ENCODE results near the gene DNAJB12. TPM values are rescaled to one million over a fixed set of nuclear protein-coding genes. Genes with fewer than 3 reads are reported as not detected.
"Not testable (repeated sequence)": the region's sequence is repeated elsewhere in the genome, so short reads cannot be mapped to it uniquely, and the experiment has no call there.

Gene DNAJB12
- total RNA-seq, 1 donor from 2014 or later = 39.0 TPM

- ChIA-PET POLR2A (interaction anchor here (1.1 to 1.5 kb wide), 2 partner anchors 18 to 76 kb away, joined by 4 to 12 read pairs; partner anchors contain the start of gene DDIT4), CTCF (interaction anchor here (0.7 to 1.2 kb wide), 2 partner anchors 12 to 21 kb away, joined by 3 to 5 read pairs; no protein-coding TSS in a partner anchor)
- Mint-ChIP-seq H3K9me3 (no peaks in the 10 kb centered on the region), H3K27me3 (no peaks in the 10 kb centered on the region), H3K4me1 (peaks cover 35% of the 10 kb centered on the region), H3K4me3 (no peak overlapping the region), H3K36me3 (ENCODE audit: low read depth) (peaks cover 52% of the 10 kb centered on the region), H3K27ac (no peak overlapping the region)
- TF ChIP-seq CTCF (IDR thresholded peaks at IDR 0.05) = no peak
- ATAC-seq (ENCODE audit: low read depth) (no peak), DNase-seq (no peak)
- intact Hi-C loops (cut with micrococcal nuclease) = no loop called here
Measured at GRCh38 chr10:72349438-72349837, 5.3 kb downstream of the DNAJB12 start.

GRCh38 chr10:72348282-72348681, 6.4 kb downstream of the DNAJB12 start:
- DNase-seq (no peak), ATAC-seq (ENCODE audit: low read depth) (no peak)
- intact Hi-C loops (cut with micrococcal nuclease) = no loop called here
- H3K36me3 Mint-ChIP-seq (ENCODE audit: low read depth) = peaks cover 55% of the 10 kb centered on the region
- H3K9me3 Mint-ChIP-seq = no peaks in the 10 kb centered on the region
- no peak overlapping the region for H3K27ac Mint-ChIP-seq
- H3K27me3 Mint-ChIP-seq = no peaks in the 10 kb centered on the region
- ChIA-PET POLR2A (interaction anchor here (0.6 kb wide), 1 partner anchor 211 kb away, joined by 3 read pairs; no protein-coding TSS in a partner anchor), CTCF (no interaction called here)
- H3K4me3 Mint-ChIP-seq = no peak overlapping the region
- peaks cover 28% of the 10 kb centered on the region for H3K4me1 Mint-ChIP-seq
- no peak for TF ChIP-seq CTCF (IDR thresholded peaks at IDR 0.05)

GRCh38 chr10:72346117-72346516, 8.6 kb downstream of the DNAJB12 start:
- intact Hi-C loops (cut with micrococcal nuclease); ATAC-seq (ENCODE audit: low read depth); DNase-seq; H3K4me3 Mint-ChIP-seq; H3K9me3 Mint-ChIP-seq; H3K27ac Mint-ChIP-seq; CTCF ChIA-PET; H3K27me3 Mint-ChIP-seq: not testable (repeated sequence)
- Mint-ChIP-seq H3K36me3 (ENCODE audit: low read depth) (peaks cover 55% of the 10 kb centered on the region), H3K4me1 (peaks cover 12% of the 10 kb centered on the region)
- POLR2A ChIA-PET = interaction anchor here (0.7 kb wide), 2 partner anchors 261 to 1043 kb away, joined by 3 to 6 read pairs; no protein-coding TSS in a partner anchor

- peaks cover 19% of the 10 kb centered on the region for H3K4me1 Mint-ChIP-seq
- H3K36me3 Mint-ChIP-seq (ENCODE audit: low read depth) = peaks cover 54% of the 10 kb centered on the region
- ChIA-PET CTCF (interaction anchor here (0.7 to 4.9 kb wide), 2 partner anchors 25 to 295 kb away, joined by 3 to 27 read pairs; no protein-coding TSS in a partner anchor), POLR2A (interaction anchor here (0.7 to 1.5 kb wide), 4 partner anchors 10 to 527 kb away, joined by 3 to 11 read pairs (median 4); partner anchors contain the start of genes DDIT4 and DNAJB12)
- DNase-seq = no peak
- no peak for TF ChIP-seq CTCF (IDR thresholded peaks at IDR 0.05)
- no peak overlapping the region for H3K4me3 Mint-ChIP-seq
- no peaks in the 10 kb centered on the region for H3K27me3 Mint-ChIP-seq
- no peaks in the 10 kb centered on the region for H3K9me3 Mint-ChIP-seq
- no peak for ATAC-seq (ENCODE audit: low read depth)
- no peak overlapping the region for H3K27ac Mint-ChIP-seq
- intact Hi-C loops (cut with micrococcal nuclease) = loop anchor here (5.0 kb wide), 1 partner anchor 963 kb away; no protein-coding TSS in a partner anchor
Measured at GRCh38 chr10:72344932-72345331, 9.8 kb downstream of the DNAJB12 start.

GRCh38 chr10:72342911-72343310, 11.8 kb downstream of the DNAJB12 start:
- H3K4me3 Mint-ChIP-seq = no peak overlapping the region
- no peak overlapping the region for H3K27ac Mint-ChIP-seq
- ChIA-PET POLR2A (interaction anchor here (1.1 to 1.3 kb wide), 3 partner anchors 12 to 82 kb away, joined by 3 to 5 read pairs (median 3); partner anchors contain the start of gene DNAJB12), CTCF (interaction anchor here (0.7 to 4.9 kb wide), 5 partner anchors 62 to 446 kb away, joined by 3 to 27 read pairs (median 6); no protein-coding TSS in a partner anchor)
- no peaks in the 10 kb centered on the region for H3K27me3 Mint-ChIP-seq
- no peaks in the 10 kb centered on the region for H3K9me3 Mint-ChIP-seq
- H3K4me1 Mint-ChIP-seq = peaks cover 19% of the 10 kb centered on the region
- intact Hi-C loops (cut with micrococcal nuclease) = loop anchor here (5.0 kb wide), 1 partner anchor 961 kb away; no protein-coding TSS in a partner anchor
- ATAC-seq (ENCODE audit: low read depth) (no peak), DNase-seq (no peak)
- H3K36me3 Mint-ChIP-seq (ENCODE audit: low read depth) = peaks cover 43% of the 10 kb centered on the region
- TF ChIP-seq CTCF (IDR thresholded peaks at IDR 0.05) = no peak

Data from activated B cell treated with CpG ODN at 0.5 μM for 24 hours (primary cell).